ENCODE data around the gene ST8SIA6.
"Not testable (repeated sequence)": the region's sequence is repeated elsewhere in the genome, so short reads cannot be mapped to it uniquely, and the experiment has no call there.

ST8SIA6 gene

GRCh38 chr10:17340144-17340829, 114.1 kb downstream of the ST8SIA6 start:
- DNase-seq: no peak

- DNase-seq: no peak
These were observed 119.3 kb downstream of the ST8SIA6 start for GRCh38 chr10:17335065-17335464.

GRCh38 chr10:17330501-17330900, 123.9 kb downstream of the ST8SIA6 start:
- DNase-seq: no peak

- DNase-seq: no peak
These were observed 128.0 kb downstream of the ST8SIA6 start for GRCh38 chr10:17326377-17326776.

GRCh38 chr10:17321957-17322356, 132.4 kb downstream of the ST8SIA6 start:
- DNase-seq: not testable (repeated sequence)

- DNase-seq: no peak
These were observed 137.8 kb downstream of the ST8SIA6 start for GRCh38 chr10:17316488-17317170.

GRCh38 chr10:17309435-17309834, 145.0 kb downstream of the ST8SIA6 start:
- no peak for DNase-seq

GRCh38 chr10:17307123-17307522, 147.3 kb downstream of the ST8SIA6 start:
- DNase-seq: no peak

GRCh38 chr10:17292375-17292774, 162.0 kb downstream of the ST8SIA6 start:
- DNase-seq: no peak

GRCh38 chr10:17290226-17290625, 164.2 kb downstream of the ST8SIA6 start:
- DNase-seq: no peak

- DNase-seq: no peak
These were observed 164.6 kb downstream of the ST8SIA6 start for GRCh38 chr10:17289763-17290162.

- DNase-seq: no peak
These were observed 167.5 kb downstream of the ST8SIA6 start for GRCh38 chr10:17286562-17287550.

- no peak for DNase-seq
These were observed 172.1 kb downstream of the ST8SIA6 start for GRCh38 chr10:17282311-17282710.

GRCh38 chr10:17278607-17279240, 175.7 kb downstream of the ST8SIA6 start:
- DNase-seq: no peak

GRCh38 chr10:17276756-17277424, 177.5 kb downstream of the ST8SIA6 start:
- no peak for DNase-seq

GRCh38 chr10:17273403-17273802, 181.0 kb downstream of the ST8SIA6 start:
- no peak for DNase-seq

GRCh38 chr10:17272648-17273047, 181.7 kb downstream of the ST8SIA6 start:
- no peak for DNase-seq
